Spleen (tissue), 11 donors: ENCODE results near the gene SPDEF. TPM values are rescaled to one million over a fixed set of nuclear protein-coding genes. Genes with fewer than 3 reads are reported as not detected.

Experiments used
- DNase-seq: peaks from one replicate; pipeline ENCODE4 v3.0.0-alpha.2; 2020
- H3K27ac ChIP-seq, 8 donors: fragments of 200-600 bp; sonication (generic) in 7 of 8; 1 replicate in 4 of 8; 2 replicates in 4 of 8; pipeline versions ENCODE4 v1.5.0 to v1.8.0; 2016 to 2021; ENCODE audit warnings: inconsistent platforms in 4 of 8, mild to moderate bottlenecking in 4 of 8, moderate library complexity in 1 of 8
- H3K27me3 ChIP-seq, 7 donors: fragments of 200-600 bp; sonication (generic) in 6 of 7; replicated peaks in 1 of 7; 1 replicate in 4 of 7; 2 replicates in 3 of 7; pipeline versions ENCODE4 v1.5.0 to v1.8.0; 2016 to 2021; ENCODE audit warnings: inconsistent platforms in 3 of 7, mild to moderate bottlenecking in 1 of 7
- H3K36me3 ChIP-seq, 6 donors: fragments of 200-600 bp; sonication (generic) in 5 of 6; 1 replicate in 4 of 6; 2 replicates in 2 of 6; pipeline versions ENCODE4 v1.5.0 to v1.8.0; 2016 to 2021; ENCODE audit warnings: inconsistent platforms in 2 of 6
- H3K4me1 ChIP-seq, 6 donors: fragments of 200-600 bp; sonication (generic) in 5 of 6; 1 replicate in 3 of 6; 2 replicates in 3 of 6; pipeline versions ENCODE4 v1.5.0 to v1.8.0; 2016 to 2021; ENCODE audit warnings: inconsistent platforms in 3 of 6
- H3K4me3 ChIP-seq, 8 donors: fragments of 200-600 bp; sonication (generic) in 7 of 8; 1 replicate in 4 of 8; 2 replicates in 4 of 8; pipeline versions ENCODE4 v1.5.0 to v1.8.0; 2016 to 2021; ENCODE audit warnings: inconsistent platforms in 4 of 8, mild to moderate bottlenecking in 4 of 8, moderate library complexity in 2 of 8
- H3K9me3 ChIP-seq, 8 donors: fragments of 200-600 bp; sonication (generic) in 7 of 8; 1 replicate in 4 of 8; 2 replicates in 4 of 8; pipeline versions ENCODE4 v1.5.0 to v1.8.0; 2016 to 2021; ENCODE audit warnings: inconsistent platforms in 4 of 8
- CTCF ChIP-seq, 11 experiments: fragments of 200-600 bp in 7 of 11; fragments of 450-650 bp in 4 of 11; sonication (generic) in 4 of 11; IDR thresholded peaks in 8 of 11; conservative IDR thresholded peaks in 3 of 11; 1 replicate in 7 of 11; 2 replicates in 4 of 11; pipeline versions ENCODE4 v1.4.0 to v1.8.0; 2016 to 2021; ENCODE audit warnings: antibody characterized with exemption in 11 of 11, inconsistent platforms in 4 of 11, mild to moderate bottlenecking in 1 of 11
- POLR2A ChIP-seq, 3 donors: fragments of 450-650 bp; IDR thresholded peaks; one replicate each; pipeline ENCODE4 v1.5.1; 2017; ENCODE audit warnings: antibody characterized with exemption in 3 of 3, mild to moderate bottlenecking in 1 of 3
- POLR2AphosphoS5 ChIP-seq, 3 donors: sonication (generic); formaldehyde crosslinking; IDR thresholded peaks; one replicate each; pipeline ENCODE4 v1.5.1; 2017; ENCODE audit warnings: antibody characterized with exemption in 3 of 3
- WGBS, 5 donors: extraction: QIAGEN DNeasy Blood & Tissue Kit in 3 of 5; methylation state at CpG; one replicate each; pipeline versions ENCODE4 v1.1.5 to v1.1.7; 2013 to 2018; 5-methylcytosine and 5-hydroxymethylcytosine counted together
- intact Hi-C: fragments of 100-400 bp; cut with DNase I; formaldehyde crosslinking; loops from one replicate; pipeline ENCODE4 v1.15.0; 2023; ENCODE audit warnings: low total_unique reads
- polyA plus RNA-seq, 3 donors: library from polyadenylated mRNA; stranded (reverse); fragments of 200-250 nt; gene quantifications; one replicate each; pipeline ENCODE4 v1.2.1, GENCODE V29; 2013
- total RNA-seq, 7 donors: library from RNA; depleted of rRNA in 3 of 7; stranded (reverse); fragments of >200 nt in 3 of 7; fragmentation: NEBNext Ultra II Directional in 4 of 7; extraction: Animal tissue kit (Norgen Biotek cat#: 25700) in 4 of 7; gene quantifications; one replicate each; pipeline versions ENCODE4 v1.1.0 to v1.2.1, GENCODE V29; 2016 to 2021
- donor health status: healthy with polysubstance abuse.
- donor health status: DM: no; HTN: no; CAD: no; lungs with moderate emphysema.
- donor health status: DM: no; HTN: no; CAD: no.
- donor health status: Bipolar disorder and iron deficiency.
- donor health status: healthy.
- donor health status: DM: no; HTN: no; CAD: no.
- donor health status: DM: yes; HTN: yes; CAD: no.

The SPDEF gene
- total and polyA plus RNA-seq, 10 donors = 0.03 to 0.32 (median 0.13) TPM; not detected in 7

DNA sequence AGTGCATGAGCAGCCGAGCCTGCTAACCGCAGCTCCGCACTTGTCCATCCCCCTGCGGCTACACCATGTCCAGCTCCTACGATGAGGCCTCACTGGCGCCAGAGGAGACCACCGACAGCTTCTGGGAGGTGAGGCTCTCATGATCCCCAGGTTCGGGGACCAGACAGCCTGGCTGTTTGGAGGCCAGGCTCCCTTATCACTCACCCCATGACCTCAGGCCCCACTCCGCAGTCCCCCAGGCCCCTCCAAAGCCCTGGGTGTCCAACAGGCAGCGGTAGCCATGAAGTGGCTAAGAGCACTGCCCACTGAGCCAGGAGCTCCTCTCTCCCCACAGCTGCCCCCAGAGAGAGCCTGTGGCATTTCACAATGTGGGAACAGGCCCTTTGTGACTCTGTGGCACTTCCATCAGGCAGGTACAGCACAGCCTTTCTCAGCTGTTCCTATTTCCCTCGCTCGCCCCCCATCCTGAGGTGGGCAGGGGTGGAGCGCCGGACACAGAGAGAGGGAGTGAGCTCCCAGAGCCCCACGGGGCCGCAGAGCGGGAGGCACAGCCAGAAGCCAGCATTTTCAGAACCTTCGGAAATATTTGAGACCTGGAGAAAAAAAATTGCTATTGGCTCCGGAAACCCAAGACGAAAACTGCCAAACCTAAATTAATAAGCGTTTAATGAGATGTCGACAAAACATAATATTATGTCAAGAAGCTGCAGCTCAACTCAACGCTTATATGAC lies 29.7 kb downstream of the SPDEF start:
- H3K27me3 ChIP-seq = no peaks in the 10 kb centered on the region
- H3K4me3 ChIP-seq = peak overlapping the region in 4 of 8 donors; percentile 16 to 57 (median 18)
- TF ChIP-seq POLR2A (IDR thresholded peaks at IDR 0.05) (no peak), POLR2AphosphoS5 (IDR thresholded peaks at IDR 0.05) (no peak), CTCF (IDR thresholded peaks at IDR 0.05 in 8 of 11, conservative IDR thresholded peaks at IDR 0.05 in 3 of 11) (no peak)
- no peaks in the 10 kb centered on the region for H3K36me3 ChIP-seq
- 82 to 85% (median 83%) methylated on average over 22 to 23 of the region's 23 CpGs for WGBS, 5 donors
- H3K4me1 ChIP-seq = peaks cover 6 to 24% (median 13%) of the 10 kb centered on the region in 6 donors
- intact Hi-C loops = loop anchor here (10.0 kb wide), 1 partner anchor 78 kb away; no protein-coding TSS in a partner anchor
- H3K27ac ChIP-seq = peak overlapping the region in 5 of 8 donors; percentile 47 to 54 (median 52)
- peak; percentile 76 for DNase-seq
- no peaks in the 10 kb centered on the region for H3K9me3 ChIP-seq

DNA sequence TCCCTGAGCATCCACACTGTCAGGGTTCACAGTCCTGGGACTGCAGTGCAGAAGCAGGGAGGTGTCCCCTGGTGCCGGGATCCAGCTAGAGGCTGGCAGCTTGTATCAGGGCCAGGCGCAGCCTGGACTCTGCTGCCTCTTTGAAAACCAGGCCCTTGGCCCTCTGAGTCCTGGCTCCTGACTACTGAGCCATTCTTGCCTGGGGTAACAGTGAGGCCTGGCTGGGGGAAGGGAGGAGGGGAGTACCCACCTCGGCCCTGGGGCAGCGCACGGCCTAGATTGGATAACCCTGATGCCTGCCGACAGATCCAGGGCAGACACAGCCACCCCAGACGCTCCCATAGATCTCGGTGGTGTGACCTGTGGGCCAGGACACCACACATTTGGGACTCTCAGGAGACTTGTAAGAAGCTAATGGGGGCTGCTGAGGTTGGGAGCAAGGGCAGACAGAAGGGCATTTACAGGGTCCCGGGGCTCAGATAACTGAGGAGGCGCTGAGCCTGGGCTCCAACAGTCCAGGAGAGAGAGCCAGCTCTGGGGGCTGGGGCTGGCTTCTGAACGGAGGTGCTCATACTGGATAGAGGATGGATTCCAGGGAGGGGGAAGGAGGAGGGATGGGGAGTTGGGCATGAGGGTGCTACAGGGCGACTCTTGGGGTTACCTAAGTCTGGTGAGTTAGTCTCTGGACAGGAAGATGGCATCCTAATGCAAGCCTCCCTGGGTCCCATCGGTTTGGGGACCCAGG lies 30.5 kb downstream of the SPDEF start:
- intact Hi-C loops = loop anchor here (10.0 kb wide), 1 partner anchor 79 kb away; no protein-coding TSS in a partner anchor
- DNase-seq = peak; percentile 66
- WGBS, 5 donors = 89 to 96% (median 93%) methylated on average over 8 to 13 of the region's 13 CpGs

DNA sequence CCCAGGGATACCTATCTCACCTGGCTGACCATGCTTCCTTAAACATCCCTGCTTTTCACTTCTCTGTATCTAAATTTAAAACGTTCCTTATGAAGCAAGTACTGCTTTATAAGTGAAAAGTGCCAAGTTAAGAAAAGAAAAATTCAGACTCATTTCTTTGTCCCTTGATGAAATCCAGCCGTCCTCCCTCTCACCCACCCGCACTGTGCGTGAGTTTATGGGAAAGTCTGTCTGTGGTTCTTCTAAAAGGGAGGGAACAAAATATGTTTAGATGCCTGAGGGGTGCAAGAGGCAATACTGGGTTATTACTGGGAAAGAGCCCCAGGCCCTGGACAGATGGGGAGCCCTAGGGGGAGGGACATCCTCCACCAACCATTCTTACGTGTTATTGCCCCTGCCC lies 31.2 kb downstream of the SPDEF start:
- Histone ChIP-seq H3K27ac (no peak overlapping the region), H3K36me3 (no peaks in the 10 kb centered on the region), H3K9me3 (no peaks in the 10 kb centered on the region), H3K4me3 (no peak overlapping the region), H3K4me1 (peaks cover 6 to 24% (median 13%) of the 10 kb centered on the region in 6 donors), H3K27me3 (no peaks in the 10 kb centered on the region)
- TF ChIP-seq POLR2AphosphoS5 (IDR thresholded peaks at IDR 0.05) (no peak), POLR2A (IDR thresholded peaks at IDR 0.05) (no peak)
- WGBS, 5 donors = 87 to 91% (median 88%) methylated on average over 5 of the region's 5 CpGs
- intact Hi-C loops = loop anchor here (10.0 kb wide), 1 partner anchor 80 kb away; no protein-coding TSS in a partner anchor
- DNase-seq = no peak

More for the DNA sequence above, 30.5 kb downstream of the SPDEF start:
- Histone ChIP-seq H3K36me3 (no peaks in the 10 kb centered on the region), H3K4me1 (peaks cover 6 to 24% (median 13%) of the 10 kb centered on the region in 6 donors), H3K27me3 (no peaks in the 10 kb centered on the region), H3K9me3 (no peaks in the 10 kb centered on the region), H3K27ac (no peak overlapping the region), H3K4me3 (no peak overlapping the region)
- TF ChIP-seq POLR2AphosphoS5 (IDR thresholded peaks at IDR 0.05) (no peak), POLR2A (IDR thresholded peaks at IDR 0.05) (no peak), CTCF (IDR thresholded peaks at IDR 0.05 in 8 of 11, conservative IDR thresholded peaks at IDR 0.05 in 3 of 11) (no peak)

DNA sequence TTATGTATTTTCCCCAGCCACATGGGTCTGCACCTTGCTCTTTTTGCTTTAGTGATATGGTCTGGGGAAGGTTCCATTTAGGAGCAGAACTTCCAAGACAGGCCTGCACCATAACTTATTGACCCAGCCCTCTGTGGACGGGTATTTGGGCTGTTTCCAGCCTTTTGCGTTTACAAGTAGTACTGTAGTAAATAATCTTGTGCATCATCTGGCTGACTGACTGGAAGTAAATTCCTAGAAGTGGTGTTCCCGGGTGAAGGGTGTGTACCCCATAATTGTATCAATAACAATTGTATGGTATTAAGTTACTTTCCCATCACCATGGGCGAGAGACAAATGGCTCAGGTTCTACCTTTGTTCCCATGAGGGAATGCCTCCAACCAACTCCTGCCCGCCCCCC lies 31.6 kb downstream of the SPDEF start:
- intact Hi-C loops = loop anchor here (10.0 kb wide), 1 partner anchor 80 kb away; no protein-coding TSS in a partner anchor
- WGBS, 5 donors = 83 to 86% (median 85%) methylated on average over 5 of the region's 5 CpGs
- Histone ChIP-seq H3K4me1 (peaks cover 6 to 24% (median 13%) of the 10 kb centered on the region in 6 donors), H3K27me3 (no peaks in the 10 kb centered on the region), H3K36me3 (no peaks in the 10 kb centered on the region), H3K27ac (no peak overlapping the region), H3K4me3 (no peak overlapping the region), H3K9me3 (no peaks in the 10 kb centered on the region)
- no peak for DNase-seq
- TF ChIP-seq POLR2AphosphoS5 (IDR thresholded peaks at IDR 0.05) = no peak
- no peak for TF ChIP-seq POLR2A (IDR thresholded peaks at IDR 0.05)
- no peak for TF ChIP-seq CTCF (IDR thresholded peaks at IDR 0.05 in 8 of 11, conservative IDR thresholded peaks at IDR 0.05 in 3 of 11)
